K562 (cell line): ENCODE data around the gene SON. TPM values are rescaled to one million over a fixed set of nuclear protein-coding genes. Genes with fewer than 3 reads are reported as not detected.
A peak's percentile ranks its signal among the peaks of the same experiment; 100 is the strongest.

Experiments
- BRD9 ChIP-seq: fragments of 450-650 bp; IDR thresholded peaks from 2 replicates; pipeline ENCODE4 v1.6.1; 2018; ENCODE audit warnings: low read depth; ENCODE audit not compliant: partially characterized antibody
- CBFA2T2 ChIP-seq: fragments of 450-650 bp; conservative IDR thresholded peaks from 2 replicates; pipeline ENCODE4 v1.6.1; 2017; ENCODE audit warnings: mild to moderate bottlenecking
- CEBPG ChIP-seq, 3 experiments: fragments of 200-800 bp in 1 of 3; sonication (Bioruptor generic) in 1 of 3; sonication (generic) in 1 of 3; formaldehyde crosslinking in 1 of 3; IDR thresholded peaks in 2 of 3; conservative IDR thresholded peaks in 1 of 3; 2 replicates each; pipeline versions ENCODE4 v1.6.1 to v1.8.0; 2016 to 2022; ENCODE audit warnings: missing compliant biosample characterization in 2 of 3, missing genetic modification characterization in 2 of 3, mild to moderate bottlenecking in 1 of 3, missing genetic modification reagents in 1 of 3
- ERF ChIP-seq: fragments of 450-650 bp; formaldehyde crosslinking; IDR thresholded peaks from 2 replicates; pipeline ENCODE4 v1.4.0; 2020; ENCODE audit warnings: mild to moderate bottlenecking, mixed read lengths
- ETS2 ChIP-seq: IDR thresholded peaks from 2 replicates; pipeline ENCODE4 v1.6.1; 2016; ENCODE audit warnings: borderline replicate concordance, missing genetic modification characterization, mild to moderate bottlenecking, moderate library complexity, missing compliant biosample characterization; ENCODE audit not compliant: poor library complexity, severe bottlenecking
- GABPA ChIP-seq: fragments of 200-800 bp; sonication (Bioruptor generic); conservative IDR thresholded peaks from 2 replicates; pipeline ENCODE4 v1.6.1; 2016; ENCODE audit warnings: low read depth, missing genetic modification characterization, missing compliant biosample characterization
- HDAC1 ChIP-seq, 2 experiments: fragments of 450-650 bp; IDR thresholded peaks; 2 replicates each; pipeline ENCODE4 v1.6.1; 2016 to 2017; ENCODE audit warnings: inconsistent platforms in 1 of 2, mild to moderate bottlenecking in 1 of 2, moderate library complexity in 1 of 2
- HNRNPK ChIP-seq: fragments of 200-400 bp; formaldehyde crosslinking; IDR thresholded peaks from one replicate; pipeline ENCODE4 v1.6.1; 2018; ENCODE audit warnings: mild to moderate bottlenecking, low read depth, low read length; ENCODE audit not compliant: poor library complexity, severe bottlenecking
- MYNN ChIP-seq, 2 experiments: sonication (generic); formaldehyde crosslinking in 1 of 2; IDR thresholded peaks; 2 replicates each; pipeline versions ENCODE4 v1.5.0 to v1.6.1; 2016 to 2020; ENCODE audit warnings: antibody characterized with exemption in 1 of 2, missing genetic modification reagents in 1 of 2
- SETDB1 ChIP-seq: IDR thresholded peaks from one replicate; pipeline ENCODE4 v1.6.1; 2012; ENCODE audit warnings: low read length, control low read depth, inconsistent platforms
- SPI1 ChIP-seq: IDR thresholded peaks from 2 replicates; pipeline ENCODE4 v1.6.1; 2011; ENCODE audit warnings: low read depth, low read length, control low read depth, borderline replicate concordance
- SRSF3 ChIP-seq: fragments of 200-400 bp; formaldehyde crosslinking; IDR thresholded peaks from 2 replicates; pipeline ENCODE4 v1.6.1; 2016; ENCODE audit warnings: mild to moderate bottlenecking, low read length, moderate library complexity; ENCODE audit not compliant: insufficient read depth
- STAG1 ChIP-seq: sonication (generic); formaldehyde crosslinking; IDR thresholded peaks from 2 replicates; pipeline ENCODE4 v1.5.0; 2020; ENCODE audit warnings: missing genetic modification reagents, borderline replicate concordance
- TGIF2 ChIP-seq: sonication (generic); formaldehyde crosslinking; IDR thresholded peaks from 2 replicates; pipeline ENCODE4 v1.8.1; 2022; ENCODE audit warnings: mild to moderate bottlenecking, missing genetic modification reagents, moderate library complexity
- ZBTB7A ChIP-seq: IDR thresholded peaks from 2 replicates; pipeline ENCODE4 v1.6.1; 2011; ENCODE audit warnings: low read depth, mild to moderate bottlenecking, low read length, moderate library complexity, borderline replicate concordance; ENCODE audit not compliant: control insufficient read depth
- ZNF165 ChIP-seq: fragments of 250-450 bp; sonication (Bioruptor Pico); IDR thresholded peaks from 2 replicates; pipeline ENCODE4 v1.4.0; 2020; ENCODE audit warnings: borderline replicate concordance
- ZNF263 ChIP-seq: sonication (generic); formaldehyde crosslinking; IDR thresholded peaks from 2 replicates; pipeline ENCODE4 v1.8.0; 2022; ENCODE audit warnings: mild to moderate bottlenecking, missing genetic modification reagents, borderline replicate concordance
- ZNF584 ChIP-seq: fragments of 200-800 bp; sonication (Bioruptor generic); IDR thresholded peaks from 2 replicates; pipeline ENCODE4 v1.6.1; 2016; ENCODE audit warnings: low read depth, mild to moderate bottlenecking, missing genetic modification characterization, missing compliant biosample characterization
- polyA plus RNA-seq, 8 experiments: library from polyadenylated mRNA; depleted of rRNA in 4 of 8; stranded (reverse) in 5 of 8; unstranded in 3 of 8; fragments of >200 nt; fragmentation: Nextera tagmentation in 2 of 8; fragmentation: Illumina TruSeq in 1 of 8; extraction: Ambion mirVana in 2 of 8; extraction: Trizol in 1 of 8; gene quantifications; 2 replicates each; pipeline versions ENCODE4 v1.2.1 to v1.2.3, GENCODE V29; 2011 to 2014; ENCODE audit warnings: inconsistent platforms in 1 of 8, missing spikeins in 1 of 8
- total RNA-seq, 7 experiments: library from RNA; depleted of rRNA in 6 of 7; stranded (reverse); fragments of >200 nt in 6 of 7; fragmentation: Illumina TruSeq in 2 of 7; extraction: Trizol in 2 of 7; gene quantifications; 2 replicates each; pipeline versions ENCODE4 v1.2.1 to v1.2.3, GENCODE V29; 2011 to 2021; ENCODE audit warnings: low replicate concordance in 1 of 7
- TF ChIP-seq, protein P1 (sequence below): IDR thresholded peaks from 3 replicates; pipeline ENCODE4 v1.6.1; 2011; ENCODE audit warnings: borderline replicate concordance, mild to moderate bottlenecking, moderate library complexity; ENCODE audit not compliant: insufficient read length; ENCODE audit errors: extremely low read depth
- TF ChIP-seq, protein P2 (sequence below), 2 experiments: fragments of 450-650 bp in 1 of 2; sonication (generic) in 1 of 2; formaldehyde crosslinking in 1 of 2; IDR thresholded peaks in 1 of 2; conservative IDR thresholded peaks in 1 of 2; 2 replicates each; pipeline versions ENCODE4 v1.6.1 to v1.8.1; 2016 to 2023; ENCODE audit warnings: mild to moderate bottlenecking in 2 of 2, moderate library complexity in 2 of 2, inconsistent platforms in 1 of 2, missing genetic modification reagents in 1 of 2
- TF ChIP-seq, protein P3 (sequence below): fragments of 450-650 bp; formaldehyde crosslinking; IDR thresholded peaks from 2 replicates; pipeline ENCODE4 v1.4.0; 2020; ENCODE audit warnings: mild to moderate bottlenecking, moderate library complexity

The SON gene
- total and polyA plus RNA-seq, 9 of the 15 experiments (the other 6 are each of a cell fraction or from before 2014, with no cell fraction given), result 105 to 742 (median 187) TPM

DNA sequence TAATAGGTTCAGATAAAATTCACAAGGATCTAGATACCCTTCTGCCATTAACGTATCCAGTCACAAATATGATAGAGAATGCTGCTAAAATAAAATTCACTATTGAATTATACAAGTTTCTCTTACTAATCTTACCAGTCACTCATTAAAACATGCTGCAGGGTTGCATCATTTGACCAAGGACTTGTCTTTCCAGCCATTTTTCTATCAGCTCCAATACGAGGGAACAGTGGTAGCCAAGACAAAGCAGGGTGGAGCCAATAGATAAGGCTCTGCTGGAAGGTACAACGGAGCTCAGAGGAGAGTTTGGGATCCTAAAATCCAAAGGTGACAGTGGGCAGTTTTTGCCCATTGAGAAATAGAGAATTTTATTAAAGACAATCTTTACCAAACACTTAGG, 41.6 kb downstream of the SON start (continued):
- no peak for TF ChIP-seq HNRNPK
- TF ChIP-seq, protein P1, sequence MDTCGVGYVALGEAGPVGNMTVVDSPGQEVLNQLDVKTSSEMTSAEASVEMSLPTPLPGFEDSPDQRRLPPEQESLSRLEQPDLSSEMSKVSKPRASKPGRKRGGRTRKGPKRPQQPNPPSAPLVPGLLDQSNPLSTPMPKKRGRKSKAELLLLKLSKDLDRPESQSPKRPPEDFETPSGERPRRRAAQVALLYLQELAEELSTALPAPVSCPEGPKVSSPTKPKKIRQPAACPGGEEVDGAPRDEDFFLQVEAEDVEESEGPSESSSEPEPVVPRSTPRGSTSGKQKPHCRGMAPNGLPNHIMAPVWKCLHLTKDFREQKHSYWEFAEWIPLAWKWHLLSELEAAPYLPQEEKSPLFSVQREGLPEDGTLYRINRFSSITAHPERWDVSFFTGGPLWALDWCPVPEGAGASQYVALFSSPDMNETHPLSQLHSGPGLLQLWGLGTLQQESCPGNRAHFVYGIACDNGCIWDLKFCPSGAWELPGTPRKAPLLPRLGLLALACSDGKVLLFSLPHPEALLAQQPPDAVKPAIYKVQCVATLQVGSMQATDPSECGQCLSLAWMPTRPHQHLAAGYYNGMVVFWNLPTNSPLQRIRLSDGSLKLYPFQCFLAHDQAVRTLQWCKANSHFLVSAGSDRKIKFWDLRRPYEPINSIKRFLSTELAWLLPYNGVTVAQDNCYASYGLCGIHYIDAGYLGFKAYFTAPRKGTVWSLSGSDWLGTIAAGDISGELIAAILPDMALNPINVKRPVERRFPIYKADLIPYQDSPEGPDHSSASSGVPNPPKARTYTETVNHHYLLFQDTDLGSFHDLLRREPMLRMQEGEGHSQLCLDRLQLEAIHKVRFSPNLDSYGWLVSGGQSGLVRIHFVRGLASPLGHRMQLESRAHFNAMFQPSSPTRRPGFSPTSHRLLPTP, result no peak
- TF ChIP-seq BRD9, result no peak
- TF ChIP-seq CBFA2T2, result no peak
- TF ChIP-seq MYNN (IDR thresholded peaks at IDR 0.05), result no peak
- TF ChIP-seq MYNN (CRISPR knock-in tag; IDR thresholded peaks at IDR 0.05), result no peak
- no peak for TF ChIP-seq ETS2 (tag)
- TF ChIP-seq CEBPG (CRISPR knock-in tag; IDR thresholded peaks at IDR 0.05), result peak; percentile 80
- TF ChIP-seq CEBPG (tag; conservative IDR thresholded peaks at IDR 0.05 in 1 of 2, IDR thresholded peaks at IDR 0.05 in 1 of 2), result peak; percentile 30 to 81; a peak in 3 of 4 replicates
- TF ChIP-seq SPI1, result no peak
- no peak for TF ChIP-seq ERF (CRISPR knock-in tag)
- no peak for TF ChIP-seq ZNF584 (CRISPR knock-in tag)
- TF ChIP-seq TGIF2 (CRISPR knock-in tag), result no peak
- TF ChIP-seq GABPA (tag), result no peak
- TF ChIP-seq ZNF165 (CRISPR knock-in tag), result no peak
- TF ChIP-seq ZBTB7A, result no peak
- TF ChIP-seq, protein P2, sequence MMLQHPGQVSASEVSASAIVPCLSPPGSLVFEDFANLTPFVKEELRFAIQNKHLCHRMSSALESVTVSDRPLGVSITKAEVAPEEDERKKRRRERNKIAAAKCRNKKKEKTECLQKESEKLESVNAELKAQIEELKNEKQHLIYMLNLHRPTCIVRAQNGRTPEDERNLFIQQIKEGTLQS (IDR thresholded peaks at IDR 0.05), result peak; percentile 85
- TF ChIP-seq, protein P2 (CRISPR knock-in tag; conservative IDR thresholded peaks at IDR 0.05), result no peak
- TF ChIP-seq SRSF3, result no peak
- TF ChIP-seq HDAC1 (IDR thresholded peaks at IDR 0.05), result no peak
- TF ChIP-seq ZNF263, result no peak
- TF ChIP-seq, protein P3, sequence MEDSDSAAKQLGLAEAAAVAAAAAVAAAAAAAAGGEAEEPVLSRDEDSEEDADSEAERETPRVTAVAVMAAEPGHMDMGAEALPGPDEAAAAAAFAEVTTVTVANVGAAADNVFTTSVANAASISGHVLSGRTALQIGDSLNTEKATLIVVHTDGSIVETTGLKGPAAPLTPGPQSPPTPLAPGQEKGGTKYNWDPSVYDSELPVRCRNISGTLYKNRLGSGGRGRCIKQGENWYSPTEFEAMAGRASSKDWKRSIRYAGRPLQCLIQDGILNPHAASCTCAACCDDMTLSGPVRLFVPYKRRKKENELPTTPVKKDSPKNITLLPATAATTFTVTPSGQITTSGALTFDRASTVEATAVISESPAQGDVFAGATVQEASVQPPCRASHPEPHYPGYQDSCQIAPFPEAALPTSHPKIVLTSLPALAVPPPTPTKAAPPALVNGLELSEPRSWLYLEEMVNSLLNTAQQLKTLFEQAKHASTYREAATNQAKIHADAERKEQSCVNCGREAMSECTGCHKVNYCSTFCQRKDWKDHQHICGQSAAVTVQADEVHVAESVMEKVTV (CRISPR knock-in tag), result no peak
- no peak for TF ChIP-seq STAG1 (CRISPR knock-in tag)
- no peak for TF ChIP-seq SETDB1
